Activated T-helper 1 cell treated with anti-CD3 and anti-CD28 coated beads, Interleukin-12 subunit alpha, Interleukin-12 subunit beta, Interleukin-2, Interleukin-4 antibody, amounts not matched to agents 30 ng/mL and 10 ng/mL and 1 ng/mL, durations not matched to agents 14 hours and 24 hours and 36 hours (primary cell): ENCODE measurements around the gene ADGRB3. TPM values are rescaled to one million over a fixed set of nuclear protein-coding genes. Genes with fewer than 3 reads are reported as not detected.

ENCODE experiments used
- DNase-seq: peaks from one replicate; pipeline ENCODE4 v3.0.0; 2021; ENCODE audit warnings: low spot score
- H3K27ac Mint-ChIP-seq: one replicate; pipeline ENCODE4 v1.8.0; 2021; ENCODE audit warnings: mild to moderate bottlenecking, mixed read lengths
- H3K27me3 Mint-ChIP-seq: one replicate; pipeline ENCODE4 v1.8.0; 2022; ENCODE audit warnings: mild to moderate bottlenecking, moderate library complexity, mixed read lengths; ENCODE audit not compliant: insufficient read depth
- H3K36me3 Mint-ChIP-seq: one replicate; pipeline ENCODE4 v1.8.0; 2021; ENCODE audit warnings: low read depth, mixed read lengths
- H3K4me1 Mint-ChIP-seq: one replicate; pipeline ENCODE4 v1.8.0; 2021; ENCODE audit warnings: low read depth, mixed read lengths
- H3K4me3 Mint-ChIP-seq: one replicate; pipeline ENCODE4 v1.8.0; 2021; ENCODE audit warnings: mild to moderate bottlenecking, moderate library complexity, mixed read lengths
- H3K9me3 Mint-ChIP-seq: one replicate; pipeline ENCODE4 v1.8.0; 2021; ENCODE audit warnings: mixed read lengths
- intact Hi-C: fragments of 100-400 bp; cut with micrococcal nuclease; formaldehyde crosslinking; loops from one replicate; pipeline ENCODE4 v1.15.1; 2024
- total RNA-seq: library from RNA; stranded (reverse); gene quantifications from 2 replicates; pipeline ENCODE4 v1.2.3, GENCODE V29; 2022

ADGRB3 gene
- total RNA-seq, 1 donor from 2014 or later, result not detected

- no peaks in the 10 kb centered on the region for H3K27me3 Mint-ChIP-seq
- intact Hi-C loops, result no loop called here
- no peak overlapping the region for H3K4me3 Mint-ChIP-seq
- no peaks in the 10 kb centered on the region for H3K9me3 Mint-ChIP-seq
- H3K4me1 Mint-ChIP-seq, result no peaks in the 10 kb centered on the region
- H3K36me3 Mint-ChIP-seq, result no peaks in the 10 kb centered on the region
- DNase-seq, result no peak
- no peak overlapping the region for H3K27ac Mint-ChIP-seq
These were observed 735.7 kb downstream of the ADGRB3 start for GRCh38 chr6:69370763-69371162.

- Mint-ChIP-seq H3K4me1 (no peaks in the 10 kb centered on the region), H3K9me3 (no peaks in the 10 kb centered on the region), H3K4me3 (no peak overlapping the region), H3K36me3 (no peaks in the 10 kb centered on the region), H3K27me3 (no peaks in the 10 kb centered on the region), H3K27ac (no peak overlapping the region)
- DNase-seq, result no peak
- intact Hi-C loops, result no loop called here
These were observed 743.2 kb downstream of the ADGRB3 start for GRCh38 chr6:69378326-69378725.

- no peak for DNase-seq
- no peaks in the 10 kb centered on the region for H3K36me3 Mint-ChIP-seq
- H3K4me1 Mint-ChIP-seq, result no peaks in the 10 kb centered on the region
- intact Hi-C loops, result no loop called here
- H3K27ac Mint-ChIP-seq, result no peak overlapping the region
- H3K27me3 Mint-ChIP-seq, result no peaks in the 10 kb centered on the region
- H3K9me3 Mint-ChIP-seq, result no peaks in the 10 kb centered on the region
- H3K4me3 Mint-ChIP-seq, result no peak overlapping the region
These were observed 744.4 kb downstream of the ADGRB3 start for GRCh38 chr6:69379518-69379917.

- Mint-ChIP-seq H3K27ac (no peak overlapping the region), H3K4me1 (no peaks in the 10 kb centered on the region), H3K9me3 (no peaks in the 10 kb centered on the region), H3K36me3 (no peaks in the 10 kb centered on the region), H3K4me3 (no peak overlapping the region), H3K27me3 (no peaks in the 10 kb centered on the region)
- no peak for DNase-seq
- intact Hi-C loops, result no loop called here
These were observed 748.5 kb downstream of the ADGRB3 start for GRCh38 chr6:69383627-69384026.

GRCh38 chr6:69386426-69386825 lies 751.3 kb downstream of the ADGRB3 start:
- Mint-ChIP-seq H3K4me3 (no peak overlapping the region), H3K9me3 (no peaks in the 10 kb centered on the region), H3K27me3 (no peaks in the 10 kb centered on the region), H3K4me1 (no peaks in the 10 kb centered on the region), H3K36me3 (no peaks in the 10 kb centered on the region), H3K27ac (no peak overlapping the region)
- intact Hi-C loops, result no loop called here
- DNase-seq, result no peak

DNA sequence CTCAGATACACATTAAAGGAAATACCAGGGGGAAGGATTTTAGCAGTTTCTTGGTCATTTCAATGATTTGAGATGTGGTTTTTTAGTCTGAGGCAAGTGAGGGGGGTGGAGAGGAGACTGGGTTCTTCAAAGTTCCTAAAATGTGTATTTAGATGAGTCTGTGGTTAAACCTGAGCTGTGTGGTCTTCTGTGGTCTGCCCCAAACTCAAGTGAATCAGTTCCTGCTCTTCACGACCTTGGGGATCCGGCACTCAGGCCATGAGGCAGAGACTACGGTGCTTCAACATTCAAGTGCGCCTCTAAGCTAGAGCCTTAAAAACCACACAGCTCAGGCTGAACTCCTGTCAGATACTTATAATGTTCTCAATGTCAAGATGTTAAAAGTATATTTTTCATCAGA lies 755.0 kb downstream of the ADGRB3 start:
- H3K36me3 Mint-ChIP-seq, result no peaks in the 10 kb centered on the region
- DNase-seq, result no peak
- H3K27me3 Mint-ChIP-seq, result no peaks in the 10 kb centered on the region
- H3K9me3 Mint-ChIP-seq, result no peaks in the 10 kb centered on the region
- intact Hi-C loops, result no loop called here
- H3K27ac Mint-ChIP-seq, result no peak overlapping the region
- no peak overlapping the region for H3K4me3 Mint-ChIP-seq
- no peaks in the 10 kb centered on the region for H3K4me1 Mint-ChIP-seq

GRCh38 chr6:69391106-69391505 lies 756.0 kb downstream of the ADGRB3 start:
- no peaks in the 10 kb centered on the region for H3K36me3 Mint-ChIP-seq
- DNase-seq, result no peak
- no peaks in the 10 kb centered on the region for H3K9me3 Mint-ChIP-seq
- intact Hi-C loops, result no loop called here
- no peaks in the 10 kb centered on the region for H3K4me1 Mint-ChIP-seq
- no peak overlapping the region for H3K4me3 Mint-ChIP-seq
- H3K27ac Mint-ChIP-seq, result no peak overlapping the region
- no peaks in the 10 kb centered on the region for H3K27me3 Mint-ChIP-seq

- Mint-ChIP-seq H3K36me3 (no peaks in the 10 kb centered on the region), H3K9me3 (no peaks in the 10 kb centered on the region), H3K27ac (no peak overlapping the region), H3K4me1 (no peaks in the 10 kb centered on the region), H3K4me3 (no peak overlapping the region), H3K27me3 (peaks cover 4% of the 10 kb centered on the region)
- intact Hi-C loops, result no loop called here
- DNase-seq, result no peak
These were observed 757.7 kb downstream of the ADGRB3 start for GRCh38 chr6:69392745-69393144.

GRCh38 chr6:69398311-69398710 lies 763.2 kb downstream of the ADGRB3 start:
- H3K27me3 Mint-ChIP-seq, result peaks cover 4% of the 10 kb centered on the region
- H3K36me3 Mint-ChIP-seq, result no peaks in the 10 kb centered on the region
- H3K9me3 Mint-ChIP-seq, result no peaks in the 10 kb centered on the region
- intact Hi-C loops, result no loop called here
- no peak for DNase-seq
- H3K4me1 Mint-ChIP-seq, result no peaks in the 10 kb centered on the region
- no peak overlapping the region for H3K27ac Mint-ChIP-seq
- no peak overlapping the region for H3K4me3 Mint-ChIP-seq

- no peaks in the 10 kb centered on the region for H3K4me1 Mint-ChIP-seq
- intact Hi-C loops, result no loop called here
- H3K36me3 Mint-ChIP-seq, result no peaks in the 10 kb centered on the region
- H3K27ac Mint-ChIP-seq, result no peak overlapping the region
- no peaks in the 10 kb centered on the region for H3K9me3 Mint-ChIP-seq
- peaks cover 4% of the 10 kb centered on the region for H3K27me3 Mint-ChIP-seq
- no peak for DNase-seq
- H3K4me3 Mint-ChIP-seq, result no peak overlapping the region
These were observed 763.6 kb downstream of the ADGRB3 start for GRCh38 chr6:69398729-69399128.

DNA sequence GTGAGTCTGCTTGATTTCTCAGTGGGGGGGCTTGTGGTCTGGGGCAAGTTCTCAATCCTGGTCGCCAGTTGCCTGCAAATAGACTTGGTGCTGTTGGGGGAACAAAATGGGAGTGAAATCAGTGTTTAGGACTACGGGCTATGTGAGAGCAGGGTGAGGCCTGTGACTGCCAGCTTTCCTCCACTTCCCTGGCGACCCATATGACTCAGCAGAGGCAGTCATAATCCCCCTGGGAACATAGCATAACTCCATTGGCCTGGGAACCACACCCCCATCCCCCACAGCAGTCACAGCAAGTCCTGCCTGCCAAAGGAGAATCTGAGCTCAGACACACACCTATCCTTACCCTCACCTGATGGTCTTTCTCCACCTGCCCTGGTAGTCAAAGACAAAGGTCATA lies 773.8 kb downstream of the ADGRB3 start:
- intact Hi-C loops, result no loop called here
- no peak for DNase-seq
- H3K4me1 Mint-ChIP-seq, result no peaks in the 10 kb centered on the region
- H3K4me3 Mint-ChIP-seq, result no peak overlapping the region
- peaks cover 17% of the 10 kb centered on the region for H3K9me3 Mint-ChIP-seq
- no peaks in the 10 kb centered on the region for H3K36me3 Mint-ChIP-seq
- no peaks in the 10 kb centered on the region for H3K27me3 Mint-ChIP-seq
- H3K27ac Mint-ChIP-seq, result no peak overlapping the region

GRCh38 chr6:69416776-69417175 lies 781.7 kb downstream of the ADGRB3 start:
- Mint-ChIP-seq H3K9me3 (no peaks in the 10 kb centered on the region), H3K36me3 (no peaks in the 10 kb centered on the region), H3K27me3 (no peaks in the 10 kb centered on the region), H3K27ac (no peak overlapping the region), H3K4me1 (no peaks in the 10 kb centered on the region), H3K4me3 (no peak overlapping the region)
- intact Hi-C loops, result no loop called here
- DNase-seq, result no peak

- Mint-ChIP-seq H3K9me3 (no peaks in the 10 kb centered on the region), H3K4me3 (no peak overlapping the region), H3K27ac (no peak overlapping the region), H3K36me3 (no peaks in the 10 kb centered on the region), H3K27me3 (no peaks in the 10 kb centered on the region), H3K4me1 (no peaks in the 10 kb centered on the region)
- intact Hi-C loops, result no loop called here
- DNase-seq, result no peak
These were observed 786.2 kb downstream of the ADGRB3 start for GRCh38 chr6:69421269-69421668.

DNA sequence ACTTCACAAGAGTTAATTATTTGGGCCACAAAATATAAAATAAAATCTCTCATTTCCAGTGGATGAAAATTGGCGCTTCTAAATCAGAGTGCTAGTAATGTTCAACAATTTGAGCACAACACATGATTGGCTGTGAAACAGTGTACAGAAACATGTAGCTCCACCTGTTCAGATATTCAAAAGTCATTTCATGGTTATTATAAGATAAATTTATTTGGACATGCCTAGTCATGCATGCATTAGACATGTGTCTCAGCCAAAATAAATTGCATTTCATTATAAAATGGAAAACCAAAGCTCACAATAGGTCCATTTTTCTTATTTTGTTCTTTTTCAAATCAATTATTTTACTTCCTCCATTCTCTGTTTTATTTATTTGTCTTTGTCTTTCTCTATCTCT lies 786.9 kb downstream of the ADGRB3 start:
- Mint-ChIP-seq H3K4me3 (no peak overlapping the region), H3K4me1 (no peaks in the 10 kb centered on the region), H3K9me3 (no peaks in the 10 kb centered on the region), H3K27me3 (no peaks in the 10 kb centered on the region), H3K36me3 (no peaks in the 10 kb centered on the region), H3K27ac (no peak overlapping the region)
- intact Hi-C loops, result no loop called here
- no peak for DNase-seq
